Upper lobe of left lung (tissue), 6 donors: Measurements from ENCODE around the gene SPRING1. TPM values are rescaled to one million over a fixed set of nuclear protein-coding genes. Genes with fewer than 3 reads are reported as not detected.

Source experiments
- ATAC-seq, 2 donors: fragments of 200-7000 bp; cut with Tn5 transposase; one replicate each; pipeline ENCODE4 v1.9.1; 2022; ENCODE audit warnings: mild to moderate bottlenecking in 2 of 2, moderate library complexity in 2 of 2; ENCODE audit not compliant: low FRiP score in 2 of 2
- DNase-seq, 2 donors: peaks; one replicate each; pipeline ENCODE4 v3.0.0-alpha.2; 2019 to 2020
- H3K27ac ChIP-seq, 4 donors: fragments of 200-600 bp; sonication (generic); one replicate each; pipeline ENCODE4 v1.5.1; 2016 to 2019
- H3K27me3 ChIP-seq, 4 donors: fragments of 200-600 bp; sonication (generic); one replicate each; pipeline ENCODE4 v1.5.1; 2017 to 2019
- H3K36me3 ChIP-seq, 4 donors: fragments of 200-600 bp; sonication (generic); one replicate each; pipeline ENCODE4 v1.5.1; 2016 to 2019
- H3K4me1 ChIP-seq, 4 donors: fragments of 200-600 bp; sonication (generic); one replicate each; pipeline ENCODE4 v1.5.1; 2018 to 2019
- H3K4me3 ChIP-seq, 4 donors: fragments of 200-600 bp; sonication (generic); one replicate each; pipeline ENCODE4 v1.5.1; 2017 to 2019; ENCODE audit warnings: mild to moderate bottlenecking in 2 of 4, moderate library complexity in 1 of 4
- H3K9me3 ChIP-seq, 4 donors: fragments of 200-600 bp; sonication (generic); one replicate each; pipeline ENCODE4 v1.5.1; 2018 to 2019
- CTCF ChIP-seq, 6 experiments: fragments of 450-650 bp in 4 of 6; fragments of 200-600 bp in 2 of 6; sonication (generic) in 2 of 6; IDR thresholded peaks; one replicate each; pipeline ENCODE4 v1.5.1; 2016 to 2019; ENCODE audit warnings: antibody characterized with exemption in 6 of 6
- EP300 ChIP-seq, 4 donors: sonication (generic); formaldehyde crosslinking; IDR thresholded peaks; one replicate each; pipeline ENCODE4 v1.5.1; 2017; ENCODE audit warnings: antibody characterized with exemption in 4 of 4, control low read depth in 2 of 4
- POLR2A ChIP-seq, 4 donors: fragments of 450-650 bp; IDR thresholded peaks; one replicate each; pipeline ENCODE4 v1.5.1; 2016 to 2017; ENCODE audit warnings: antibody characterized with exemption in 4 of 4, mild to moderate bottlenecking in 2 of 4
- POLR2AphosphoS5 ChIP-seq, 2 donors: sonication (generic); formaldehyde crosslinking; IDR thresholded peaks; one replicate each; pipeline ENCODE4 v1.5.1; 2017; ENCODE audit warnings: antibody characterized with exemption in 2 of 2
- WGBS, 2 donors: methylation state at CpG; one replicate each; pipeline ENCODE4 v1.1.5; 2017 to 2018; 5-methylcytosine and 5-hydroxymethylcytosine counted together
- total RNA-seq, 6 donors: library from RNA; depleted of rRNA in 4 of 6; stranded (reverse); fragments of >200 nt in 4 of 6; gene quantifications; one replicate each; pipeline versions ENCODE4 v1.1.0 to v1.2.1, GENCODE V29; 2016 to 2021
- donor health status: DM: no; HTN: no; CAD: no; lungs with moderate emphysema.
- donor health status: DM: no; HTN: yes; CAD: no; lungs with severe emphysema.

The SPRING1 gene
- total RNA-seq, 6 donors from 2014 or later, result 86.8 to 134 (median 119) TPM

DNA sequence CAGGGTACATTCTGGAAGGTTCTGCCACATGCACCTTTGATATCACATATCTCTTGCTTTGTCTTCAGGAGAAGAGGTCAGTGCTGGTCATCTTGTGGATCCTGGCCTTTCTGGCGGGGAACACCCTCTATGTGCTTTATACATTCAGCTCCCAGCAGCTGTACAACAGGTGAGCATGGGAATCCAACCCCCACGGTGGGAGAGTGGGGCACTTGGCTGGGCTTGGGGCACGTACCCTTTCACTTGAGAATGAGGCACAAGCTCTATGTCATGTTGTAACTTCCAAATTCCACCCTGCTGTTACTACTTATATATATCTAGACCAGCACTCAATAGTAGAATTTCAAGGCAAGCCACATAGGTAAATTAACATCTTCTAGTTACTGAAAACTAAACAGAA is 28.9 kb upstream of the SPRING1 start:
- Histone ChIP-seq H3K27ac (no peak overlapping the region), H3K4me1 (no peaks in the 10 kb centered on the region), H3K27me3 (no peaks in the 10 kb centered on the region), H3K36me3 (no peaks in the 10 kb centered on the region), H3K9me3 (no peaks in the 10 kb centered on the region), H3K4me3 (no peak overlapping the region)
- ATAC-seq (no peak), DNase-seq (no peak)
- 92% methylated on average over 3 of the region's 3 CpGs for WGBS, 2 donors
- TF ChIP-seq EP300 (IDR thresholded peaks at IDR 0.05) (no peak), POLR2A (IDR thresholded peaks at IDR 0.05) (no peak), CTCF (IDR thresholded peaks at IDR 0.05) (no peak), POLR2AphosphoS5 (IDR thresholded peaks at IDR 0.05) (no peak)

- WGBS, 2 donors, result 94 to 98% methylated on average over 3 of the region's 3 CpGs
- ATAC-seq, result no peak
- Histone ChIP-seq H3K27ac (no peak overlapping the region), H3K4me1 (no peaks in the 10 kb centered on the region), H3K9me3 (no peaks in the 10 kb centered on the region), H3K4me3 (no peak overlapping the region), H3K36me3 (no peaks in the 10 kb centered on the region), H3K27me3 (no peaks in the 10 kb centered on the region)
- no peak for DNase-seq
- no peak for TF ChIP-seq POLR2AphosphoS5 (IDR thresholded peaks at IDR 0.05)
- no peak for TF ChIP-seq EP300 (IDR thresholded peaks at IDR 0.05)
- TF ChIP-seq POLR2A (IDR thresholded peaks at IDR 0.05), result no peak
- TF ChIP-seq CTCF (IDR thresholded peaks at IDR 0.05), result no peak
Observed at GRCh38 chr12:116766285-116766684, 28.4 kb upstream of the SPRING1 start.

GRCh38 chr12:116765271-116765670 is 27.4 kb upstream of the SPRING1 start:
- Histone ChIP-seq H3K36me3 (no peaks in the 10 kb centered on the region), H3K4me1 (no peaks in the 10 kb centered on the region), H3K27me3 (no peaks in the 10 kb centered on the region), H3K27ac (no peak overlapping the region), H3K9me3 (no peaks in the 10 kb centered on the region), H3K4me3 (no peak overlapping the region)
- DNase-seq (no peak), ATAC-seq (no peak)
- WGBS, 2 donors, result 78 to 83% methylated on average over 5 of the region's 5 CpGs
- TF ChIP-seq POLR2AphosphoS5 (IDR thresholded peaks at IDR 0.05), result no peak
- no peak for TF ChIP-seq POLR2A (IDR thresholded peaks at IDR 0.05)
- no peak for TF ChIP-seq CTCF (IDR thresholded peaks at IDR 0.05)
- no peak for TF ChIP-seq EP300 (IDR thresholded peaks at IDR 0.05)

DNA sequence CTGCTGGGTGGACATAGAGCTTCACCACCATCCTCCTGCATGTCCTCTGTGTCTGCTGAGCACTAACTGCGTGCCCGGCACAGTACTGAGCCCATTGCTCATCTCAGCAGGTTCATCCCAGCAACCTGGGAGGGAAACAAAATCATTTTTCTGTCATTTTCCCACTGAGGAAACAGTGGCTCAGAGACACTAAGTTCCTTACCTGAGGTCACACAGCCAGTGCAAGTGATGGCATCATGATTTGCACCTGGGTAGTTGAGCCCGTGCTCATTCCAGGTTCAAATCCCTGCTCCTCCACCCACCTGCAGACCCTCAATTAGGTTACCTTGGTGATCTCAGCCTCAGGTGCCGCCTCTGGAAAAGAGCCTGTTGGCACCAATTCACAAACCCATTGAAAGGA is 23.6 kb upstream of the SPRING1 start:
- H3K4me1 ChIP-seq, result no peaks in the 10 kb centered on the region
- ATAC-seq (no peak), DNase-seq (no peak)
- H3K4me3 ChIP-seq, result no peak overlapping the region
- H3K27ac ChIP-seq, result no peak overlapping the region
- no peaks in the 10 kb centered on the region for H3K36me3 ChIP-seq
- H3K9me3 ChIP-seq, result no peaks in the 10 kb centered on the region
- TF ChIP-seq POLR2A (IDR thresholded peaks at IDR 0.05) (no peak), POLR2AphosphoS5 (IDR thresholded peaks at IDR 0.05) (no peak), EP300 (IDR thresholded peaks at IDR 0.05) (no peak), CTCF (IDR thresholded peaks at IDR 0.05) (no peak)
- no peaks in the 10 kb centered on the region for H3K27me3 ChIP-seq
- WGBS, 2 donors, result 95 to 97% methylated on average over 4 of the region's 4 CpGs

DNA sequence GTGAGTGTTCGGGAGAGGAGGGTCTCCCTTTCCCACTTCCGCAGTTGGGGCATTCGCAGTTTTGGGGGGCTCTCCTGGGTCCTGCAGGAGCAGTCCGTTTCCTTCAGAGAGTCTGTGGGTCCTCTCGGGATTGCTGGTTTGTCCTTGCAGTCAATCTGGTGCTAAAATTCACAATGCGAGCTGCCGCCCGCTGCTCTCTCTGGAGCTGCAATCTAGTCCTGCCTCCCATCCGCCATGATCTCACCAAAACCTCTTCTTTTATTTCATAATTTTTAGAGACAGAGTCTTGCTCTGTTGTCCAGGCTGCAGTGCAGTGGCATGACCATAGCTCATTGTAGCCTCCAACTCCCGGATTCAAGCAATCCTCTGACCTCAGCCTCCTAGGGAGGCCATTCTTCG is 22.8 kb upstream of the SPRING1 start:
- TF ChIP-seq CTCF (IDR thresholded peaks at IDR 0.05), result no peak
- TF ChIP-seq POLR2AphosphoS5 (IDR thresholded peaks at IDR 0.05), result no peak
- TF ChIP-seq EP300 (IDR thresholded peaks at IDR 0.05), result no peak
- TF ChIP-seq POLR2A (IDR thresholded peaks at IDR 0.05), result no peak
- ATAC-seq (no peak), DNase-seq (no peak)
- H3K4me3 ChIP-seq, result no peak overlapping the region
- H3K9me3 ChIP-seq, result no peaks in the 10 kb centered on the region
- no peaks in the 10 kb centered on the region for H3K4me1 ChIP-seq
- no peaks in the 10 kb centered on the region for H3K27me3 ChIP-seq
- H3K27ac ChIP-seq, result no peak overlapping the region
- WGBS, 2 donors, result 84 to 97% methylated on average over 11 of the region's 11 CpGs
- no peaks in the 10 kb centered on the region for H3K36me3 ChIP-seq
